Spinal cord (tissue), 4 donors: ENCODE results near the gene MT1F. TPM values are rescaled to one million over a fixed set of nuclear protein-coding genes. Genes with fewer than 3 reads are reported as not detected.

Experiments used
- polyA plus RNA-seq, 2 donors: library from polyadenylated mRNA; unstranded; fragments of 120-200 nt; gene quantifications; one replicate each; pipeline ENCODE4 v1.2.1, GENCODE V29; 2013; ENCODE audit not compliant: insufficient read length in 2 of 2
- total RNA-seq, 2 donors: library from RNA; depleted of rRNA in 1 of 2; stranded (reverse); fragments of 120-200 nt in 1 of 2; fragments of >200 nt in 1 of 2; gene quantifications; one replicate each; pipeline versions ENCODE4 v1.2.3 to v1.2.4, GENCODE V29; 2013 to 2014

MT1F gene
- total and polyA plus RNA-seq, 4 donors = 3.6 to 31.0 (median 13.0) TPM

Other genes starting within 250 kb of the MT1F start
- 100 to 1,000 TPM; 122 to 239 TPM for gene AMFR, start 232.4 kb upstream of the MT1F start, total RNA-seq
- 100 to 1,000 TPM; 124 to 133 TPM for gene AMFR, start 232.4 kb upstream of the MT1F start, polyA plus RNA-seq
- gene NUDT21, start 206.6 kb upstream of the MT1F start, total RNA-seq = 100 to 1,000 TPM in 1 of 2 donors, 10 to 100 TPM in 1; 96.8 to 151 TPM
- 100 to 1,000 TPM in 1 of 2 donors, 10 to 100 TPM in 1; 79.7 to 103 TPM for gene NUDT21, start 206.6 kb upstream of the MT1F start, polyA plus RNA-seq
- gene OGFOD1, start 206.4 kb upstream of the MT1F start, total RNA-seq = 10 to 100 TPM; 45.5 to 56.3 TPM
- 10 to 100 TPM; 35.1 to 39.7 TPM for gene OGFOD1, start 206.4 kb upstream of the MT1F start, polyA plus RNA-seq
- 100 to 1,000 TPM; 126 to 132 TPM for gene BBS2, start 137.9 kb upstream of the MT1F start, total RNA-seq
- 100 to 1,000 TPM in 1 of 2 donors, 10 to 100 TPM in 1; 94.8 to 101 TPM for gene BBS2, start 137.9 kb upstream of the MT1F start, polyA plus RNA-seq
- not detected for gene MT4, start 92.9 kb upstream of the MT1F start, total RNA-seq
- gene MT4, start 92.9 kb upstream of the MT1F start, polyA plus RNA-seq = not detected
- gene MT3, start 68.4 kb upstream of the MT1F start, total RNA-seq = 10 to 100 TPM; 32.5 to 74.1 TPM
- gene MT3, start 68.4 kb upstream of the MT1F start, polyA plus RNA-seq = 100 to 1,000 TPM; 297 to 363 TPM
- gene MT2A, start 49.4 kb upstream of the MT1F start, total RNA-seq = 10 to 100 TPM in 1 of 2 donors, 1 to 10 TPM in 1; 5.6 to 22.2 TPM
- gene MT2A, start 49.4 kb upstream of the MT1F start, polyA plus RNA-seq = 10 to 100 TPM; 64.6 to 97.9 TPM
- gene MT1E, start 32.2 kb upstream of the MT1F start, total RNA-seq = 10 to 100 TPM; 29.5 to 37.0 TPM
- 10 to 100 TPM; 38.0 to 55.8 TPM for gene MT1E, start 32.2 kb upstream of the MT1F start, polyA plus RNA-seq
- gene MT1M, start 25.3 kb upstream of the MT1F start, total RNA-seq = 1 to 10 TPM; 4.0 to 4.3 TPM
- 10 to 100 TPM in 1 of 2 donors, 1 to 10 TPM in 1; 6.6 to 10.5 TPM for gene MT1M, start 25.3 kb upstream of the MT1F start, polyA plus RNA-seq
- not detected for gene MT1A, start 19.3 kb upstream of the MT1F start, total RNA-seq
- gene MT1A, start 19.3 kb upstream of the MT1F start, polyA plus RNA-seq = not detected
- gene MT1B, start 6.1 kb upstream of the MT1F start, total RNA-seq = not detected
- 1 to 10 TPM in 1 of 2 donors, not detected in 1; 1.1 TPM for gene MT1B, start 6.1 kb upstream of the MT1F start, polyA plus RNA-seq
- gene MT1G, start 10.1 kb downstream of the MT1F start, total RNA-seq = 1 to 10 TPM; 1.7 to 1.9 TPM
- gene MT1G, start 10.1 kb downstream of the MT1F start, polyA plus RNA-seq = 1 to 10 TPM; 1.8 to 3.1 TPM
- gene MT1H, start 11.9 kb downstream of the MT1F start, total RNA-seq = 1 to 10 TPM in 1 of 2 donors, not detected in 1; 1.1 TPM
- gene MT1H, start 11.9 kb downstream of the MT1F start, polyA plus RNA-seq = not detected
- 10 to 100 TPM; 15.0 to 31.3 TPM for gene MT1X, start 24.5 kb downstream of the MT1F start, total RNA-seq
- gene MT1X, start 24.5 kb downstream of the MT1F start, polyA plus RNA-seq = 10 to 100 TPM; 20.7 to 29.1 TPM
- gene NUP93, start 72.2 kb downstream of the MT1F start, total RNA-seq = 100 to 1,000 TPM; 103 to 128 TPM
- 100 to 1,000 TPM; 117 to 125 TPM for gene NUP93, start 72.2 kb downstream of the MT1F start, polyA plus RNA-seq
- gene SLC12A3, start 207.2 kb downstream of the MT1F start, total RNA-seq = under 1 TPM; 0.11 to 0.20 TPM
- gene SLC12A3, start 207.2 kb downstream of the MT1F start, polyA plus RNA-seq = under 1 TPM; 0.11 to 0.22 TPM